Gastrocnemius medialis (tissue), 4 donors: ENCODE measurements around the gene TCF4. TPM values are rescaled to one million over a fixed set of nuclear protein-coding genes. Genes with fewer than 3 reads are reported as not detected.

Source experiments
- ATAC-seq, 2 donors: fragments of 150-250 bp; one replicate each; pipeline ENCODE4 v1.9.1; 2016
- DNase-seq, 2 donors: peaks; one replicate each; pipeline ENCODE4 v3.0.0-alpha.2; 2019
- H3K27ac ChIP-seq, 4 donors: fragments of 200-600 bp; sonication (generic); 1 replicate in 1 of 4; 2 replicates in 3 of 4; pipeline ENCODE4 v1.5.1; 2016 to 2018; ENCODE audit warnings: mild to moderate bottlenecking in 2 of 4, moderate library complexity in 1 of 4
- H3K27me3 ChIP-seq, 3 donors: fragments of 200-600 bp; sonication (generic) in 2 of 3; 1 replicate in 1 of 3; 2 replicates in 2 of 3; pipeline versions ENCODE4 v1.5.1 to v1.6.0; 2016 to 2019; ENCODE audit warnings: mild to moderate bottlenecking in 1 of 3, moderate library complexity in 1 of 3
- H3K36me3 ChIP-seq, 2 donors: fragments of 200-600 bp; sonication (generic) in 1 of 2; one replicate each; pipeline ENCODE4 v1.5.1; 2017 to 2018
- H3K4me1 ChIP-seq, 2 donors: fragments of 200-600 bp; sonication (generic) in 1 of 2; one replicate each; pipeline ENCODE4 v1.5.1; 2016 to 2017; ENCODE audit warnings: mild to moderate bottlenecking in 2 of 2
- H3K4me3 ChIP-seq, 4 donors: fragments of 200-600 bp; sonication (generic) in 3 of 4; 1 replicate in 1 of 4; 2 replicates in 3 of 4; pipeline ENCODE4 v1.5.1; 2016 to 2019; ENCODE audit warnings: mild to moderate bottlenecking in 2 of 4
- H3K9me3 ChIP-seq, 3 donors: fragments of 200-600 bp; sonication (generic) in 2 of 3; 1 replicate in 1 of 3; 2 replicates in 2 of 3; pipeline ENCODE4 v1.5.1; 2016 to 2019
- POLR2A ChIP-seq, 2 donors: fragments of 450-650 bp; IDR thresholded peaks; one replicate each; pipeline ENCODE4 v1.6.1; 2017; ENCODE audit warnings: antibody characterized with exemption in 2 of 2, mild to moderate bottlenecking in 2 of 2, moderate library complexity in 2 of 2
- in situ Hi-C, 4 donors: fragments of 200-750 bp; cut with MboI; loops; one replicate each; pipeline versions ENCODE4 v1.15.0 to v1.8.0; 2017; ENCODE audit warnings: low sequenced_read_pairs in 4 of 4
- intact Hi-C: fragments of 100-400 bp; cut with DNase I; formaldehyde crosslinking; loops from one replicate; pipeline ENCODE4 v1.15.1; 2023; ENCODE audit warnings: low total_unique reads
- total RNA-seq, 4 donors: library from RNA; depleted of rRNA; stranded (reverse); fragments of >200 nt; gene quantifications; one replicate each; pipeline versions ENCODE4 v1.1.0 to v1.2.3, GENCODE V29; 2016
- TF ChIP-seq, protein P1 (sequence below), 5 experiments: fragments of 450-650 bp in 3 of 5; fragments of 200-600 bp in 2 of 5; sonication (generic) in 2 of 5; IDR thresholded peaks in 4 of 5; conservative IDR thresholded peaks in 1 of 5; 1 replicate in 4 of 5; 2 replicates in 1 of 5; pipeline ENCODE4 v1.5.1; 2016 to 2019; ENCODE audit warnings: antibody characterized with exemption in 5 of 5, mild to moderate bottlenecking in 3 of 5, moderate library complexity in 3 of 5

Gene TCF4
- total RNA-seq, 4 donors from 2014 or later, result 40.3 to 60.6 (median 53.6) TPM

- in situ Hi-C loops, result no loop called here
- ATAC-seq (no peak), DNase-seq (no peak)
- intact Hi-C loops, result no loop called here
- H3K27ac ChIP-seq, result peak overlapping the region; percentile 64 to 78 (median 73)
- no peaks in the 10 kb centered on the region for H3K36me3 ChIP-seq
- no peak overlapping the region for H3K4me3 ChIP-seq
- H3K27me3 ChIP-seq, result no peaks in the 10 kb centered on the region
- TF ChIP-seq POLR2A (IDR thresholded peaks at IDR 0.05), result no peak
- TF ChIP-seq, protein P1, sequence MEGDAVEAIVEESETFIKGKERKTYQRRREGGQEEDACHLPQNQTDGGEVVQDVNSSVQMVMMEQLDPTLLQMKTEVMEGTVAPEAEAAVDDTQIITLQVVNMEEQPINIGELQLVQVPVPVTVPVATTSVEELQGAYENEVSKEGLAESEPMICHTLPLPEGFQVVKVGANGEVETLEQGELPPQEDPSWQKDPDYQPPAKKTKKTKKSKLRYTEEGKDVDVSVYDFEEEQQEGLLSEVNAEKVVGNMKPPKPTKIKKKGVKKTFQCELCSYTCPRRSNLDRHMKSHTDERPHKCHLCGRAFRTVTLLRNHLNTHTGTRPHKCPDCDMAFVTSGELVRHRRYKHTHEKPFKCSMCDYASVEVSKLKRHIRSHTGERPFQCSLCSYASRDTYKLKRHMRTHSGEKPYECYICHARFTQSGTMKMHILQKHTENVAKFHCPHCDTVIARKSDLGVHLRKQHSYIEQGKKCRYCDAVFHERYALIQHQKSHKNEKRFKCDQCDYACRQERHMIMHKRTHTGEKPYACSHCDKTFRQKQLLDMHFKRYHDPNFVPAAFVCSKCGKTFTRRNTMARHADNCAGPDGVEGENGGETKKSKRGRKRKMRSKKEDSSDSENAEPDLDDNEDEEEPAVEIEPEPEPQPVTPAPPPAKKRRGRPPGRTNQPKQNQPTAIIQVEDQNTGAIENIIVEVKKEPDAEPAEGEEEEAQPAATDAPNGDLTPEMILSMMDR (IDR thresholded peaks at IDR 0.05 in 4 of 5, conservative IDR thresholded peaks at IDR 0.05 in 1 of 5), result no peak
- H3K9me3 ChIP-seq, result no peaks in the 10 kb centered on the region
- peaks cover 64 to 88% of the 10 kb centered on the region in 2 donors for H3K4me1 ChIP-seq
These were observed 299.8 kb downstream of the TCF4 start for GRCh38 chr18:55287935-55288868.

DNA sequence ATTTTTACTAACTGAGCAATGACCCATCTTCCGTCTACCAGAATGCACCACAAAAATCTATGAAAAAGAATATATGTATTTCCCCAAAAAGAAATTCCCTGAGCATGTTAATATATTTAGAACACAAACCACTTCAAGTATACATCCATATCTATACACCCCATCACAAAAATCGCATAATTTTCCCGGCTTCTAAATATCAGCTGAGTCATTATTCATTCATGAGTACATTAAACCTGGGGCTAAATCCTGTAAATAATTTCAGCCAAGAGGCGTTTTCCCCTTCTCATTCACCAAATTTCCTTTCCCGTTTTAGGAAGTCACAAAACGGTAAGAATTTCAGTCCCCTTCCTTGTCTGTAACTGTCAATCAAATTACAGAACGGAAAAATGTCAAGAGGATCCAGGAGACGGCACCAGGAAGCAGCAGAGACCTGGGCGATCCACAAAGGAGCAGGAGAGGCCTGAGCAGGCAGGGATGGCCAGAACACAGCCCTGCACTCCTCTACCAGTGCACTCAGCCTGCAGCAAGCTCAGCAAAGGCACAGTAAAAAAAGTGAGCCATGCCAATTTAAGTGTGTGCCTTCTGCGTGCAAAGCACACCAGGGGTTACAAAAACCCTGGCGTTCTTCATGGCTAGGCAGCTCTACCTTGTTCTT, 300.7 kb downstream of the TCF4 start:
- Histone ChIP-seq H3K9me3 (no peaks in the 10 kb centered on the region), H3K4me3 (peak overlapping the region in 3 of 4 donors; percentile 6 to 36 (median 10))

GRCh38 chr18:55286257-55286825, 301.7 kb downstream of the TCF4 start:
- ATAC-seq (peak; percentile 89 to 90), DNase-seq (no peak)
- Histone ChIP-seq H3K27ac (peak overlapping the region; percentile 64 to 78 (median 73)), H3K4me1 (peaks cover 59 to 78% of the 10 kb centered on the region in 2 donors), H3K4me3 (no peak overlapping the region), H3K27me3 (no peaks in the 10 kb centered on the region), H3K9me3 (no peaks in the 10 kb centered on the region), H3K36me3 (no peaks in the 10 kb centered on the region)
- in situ Hi-C loops, result no loop called here
- intact Hi-C loops, result no loop called here
- TF ChIP-seq, protein P1 (IDR thresholded peaks at IDR 0.05 in 4 of 5, conservative IDR thresholded peaks at IDR 0.05 in 1 of 5), result no peak
- TF ChIP-seq POLR2A (IDR thresholded peaks at IDR 0.05), result no peak

More for the DNA sequence above, 300.7 kb downstream of the TCF4 start:
- DNase-seq, result peak in 1 of 2 donors; percentile 40
- in situ Hi-C loops (no loop called here), intact Hi-C loops (no loop called here)
- Histone ChIP-seq H3K36me3 (no peaks in the 10 kb centered on the region), H3K27ac (peak overlapping the region; percentile 64 to 78 (median 73)), H3K4me1 (peaks cover 64 to 86% of the 10 kb centered on the region in 2 donors), H3K27me3 (no peaks in the 10 kb centered on the region)
- peak in 1 of 2 donors; percentile 51 for ATAC-seq
- TF ChIP-seq POLR2A (IDR thresholded peaks at IDR 0.05), result no peak
- TF ChIP-seq, protein P1 (IDR thresholded peaks at IDR 0.05 in 4 of 5, conservative IDR thresholded peaks at IDR 0.05 in 1 of 5), result no peak

DNA sequence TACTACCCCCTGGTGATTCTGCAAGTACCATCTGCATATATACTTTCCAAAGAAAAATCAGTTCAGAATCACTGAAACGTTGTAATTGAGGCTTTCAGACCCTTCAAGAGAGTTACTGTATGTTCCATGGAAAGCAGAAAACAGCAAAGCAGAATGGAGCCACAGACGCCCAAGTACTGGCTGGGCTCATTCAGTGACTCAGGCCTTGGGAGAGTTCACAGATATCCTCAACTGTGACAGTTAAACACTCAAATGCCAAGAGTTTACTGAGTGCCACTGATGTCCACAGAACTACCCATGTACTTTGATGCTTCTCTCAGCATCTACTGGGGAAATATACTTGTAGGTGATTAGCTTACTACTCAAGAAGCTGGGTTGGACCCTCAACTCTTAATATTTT, 303.4 kb downstream of the TCF4 start:
- no peak for ATAC-seq
- Histone ChIP-seq H3K27ac (peak overlapping the region in 3 of 4 donors; percentile 70 to 78 (median 76)), H3K9me3 (no peaks in the 10 kb centered on the region), H3K27me3 (no peaks in the 10 kb centered on the region), H3K4me1 (peaks cover 63 to 82% of the 10 kb centered on the region in 2 donors), H3K4me3 (no peak overlapping the region), H3K36me3 (no peaks in the 10 kb centered on the region)
- intact Hi-C loops, result no loop called here
- DNase-seq, result no peak
- TF ChIP-seq, protein P1 (IDR thresholded peaks at IDR 0.05 in 4 of 5, conservative IDR thresholded peaks at IDR 0.05 in 1 of 5), result no peak
- no peak for TF ChIP-seq POLR2A (IDR thresholded peaks at IDR 0.05)
- in situ Hi-C loops, result no loop called here
